Suprapubic skin (tissue), 3 donors: ENCODE data around the gene RASA3.

Experiments used
- CTCF ChIP-seq, 2 donors: fragments of 200-600 bp in 1 of 2; fragments of 450-650 bp in 1 of 2; sonication (generic) in 1 of 2; IDR thresholded peaks; one replicate each; pipeline ENCODE4 v1.5.1; 2016 to 2019; ENCODE audit warnings: antibody characterized with exemption in 2 of 2, mild to moderate bottlenecking in 1 of 2, moderate library complexity in 1 of 2
- EP300 ChIP-seq: sonication (generic); formaldehyde crosslinking; IDR thresholded peaks from one replicate; pipeline ENCODE4 v1.6.1; 2017; ENCODE audit warnings: antibody characterized with exemption
- POLR2A ChIP-seq, 2 donors: fragments of 450-650 bp; IDR thresholded peaks; one replicate each; pipeline ENCODE4 v1.6.1; 2017; ENCODE audit warnings: antibody characterized with exemption in 2 of 2, mild to moderate bottlenecking in 2 of 2, moderate library complexity in 2 of 2

GRCh38 chr13:114164053-114164452 lies 31.6 kb upstream of the RASA3 start:
- no peak for TF ChIP-seq CTCF (IDR thresholded peaks at IDR 0.05)
- no peak for TF ChIP-seq EP300
- no peak for TF ChIP-seq POLR2A (IDR thresholded peaks at IDR 0.05)
